HG03196 (cell line): ENCODE measurements around the gene SMCO2.

Experiments used
- ATAC-seq: cut with Tn5 transposase; IDR thresholded peaks from one replicate; pipeline ENCODE4 v1.9.1; 2021; ENCODE audit not compliant: unreplicated experiment

SMCO2 gene

DNA sequence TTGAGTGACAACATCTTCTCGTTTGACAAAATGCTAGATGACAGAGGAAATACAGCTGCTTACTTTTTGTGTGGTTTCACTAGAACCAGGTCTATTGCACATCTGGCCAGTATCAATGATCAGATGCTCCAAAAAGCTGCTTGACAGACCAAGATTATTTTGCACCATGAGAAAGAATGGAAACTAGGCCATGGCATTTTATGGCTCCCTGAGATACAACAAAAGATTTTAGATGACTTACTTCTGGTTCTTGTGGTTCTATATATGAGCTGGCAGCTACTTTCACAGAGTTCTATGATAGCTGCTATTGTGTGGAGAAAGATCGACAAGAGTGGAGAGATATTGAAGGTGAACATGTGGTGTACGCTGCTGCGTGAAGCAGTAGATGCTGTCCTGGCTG lies 51.6 kb downstream of the SMCO2 start:
- peak; percentile 83 for ATAC-seq

DNA sequence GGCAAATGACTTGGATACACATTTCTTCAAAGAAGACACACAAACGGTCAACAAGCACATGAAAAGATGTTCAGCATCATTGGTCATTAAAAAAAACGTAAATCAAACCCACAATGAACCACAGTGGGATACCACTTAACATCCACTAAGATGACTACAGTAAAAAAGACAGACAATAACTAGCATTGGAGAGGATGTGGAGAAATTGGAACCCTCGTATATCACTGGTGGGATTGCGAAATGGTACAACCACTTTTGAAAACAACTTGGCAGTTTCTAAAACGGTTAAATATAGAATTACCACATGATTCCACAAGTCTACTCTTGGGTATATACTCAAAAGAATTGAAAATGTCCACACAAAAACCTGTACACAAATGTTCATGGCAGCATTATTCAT lies 52.2 kb downstream of the SMCO2 start:
- ATAC-seq, result no peak

DNA sequence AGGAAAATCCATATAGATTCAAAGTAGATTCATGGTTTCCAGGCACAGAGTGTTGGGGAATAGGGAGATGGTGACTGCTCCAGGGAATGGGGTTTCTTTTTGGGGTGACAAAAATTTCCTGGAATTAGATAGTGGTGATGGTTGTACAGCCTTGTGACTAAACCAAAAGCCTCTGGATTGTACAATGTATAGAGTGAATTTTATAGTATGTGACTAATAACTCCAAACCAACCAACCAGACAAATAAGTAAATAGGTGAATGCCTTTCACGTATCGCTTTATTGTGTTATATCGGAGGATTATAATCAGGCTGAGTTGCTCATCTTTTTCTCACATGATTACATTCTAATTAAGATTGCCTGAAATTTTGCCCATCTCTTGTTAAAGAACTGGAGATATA lies 52.8 kb downstream of the SMCO2 start:
- no peak for ATAC-seq

DNA sequence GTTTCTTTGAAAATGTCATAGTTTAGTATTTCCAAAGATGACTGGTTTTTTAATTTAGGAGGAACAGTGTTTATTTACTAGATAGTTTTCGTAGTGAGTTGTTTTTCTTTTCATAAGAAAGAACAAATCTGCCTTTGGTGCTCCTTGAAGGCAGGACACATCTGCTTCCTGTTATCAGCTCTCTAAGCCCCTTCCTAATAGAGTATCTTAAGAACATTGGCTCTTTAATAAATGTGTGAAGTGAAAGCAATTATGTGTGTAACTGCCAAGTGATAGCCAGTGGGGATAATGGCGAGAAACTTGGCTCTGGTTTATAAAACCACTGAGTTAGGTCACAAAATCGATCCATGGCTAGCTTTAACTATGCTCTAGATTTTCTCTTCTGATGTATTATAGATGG lies 54.0 kb downstream of the SMCO2 start:
- no peak for ATAC-seq

DNA sequence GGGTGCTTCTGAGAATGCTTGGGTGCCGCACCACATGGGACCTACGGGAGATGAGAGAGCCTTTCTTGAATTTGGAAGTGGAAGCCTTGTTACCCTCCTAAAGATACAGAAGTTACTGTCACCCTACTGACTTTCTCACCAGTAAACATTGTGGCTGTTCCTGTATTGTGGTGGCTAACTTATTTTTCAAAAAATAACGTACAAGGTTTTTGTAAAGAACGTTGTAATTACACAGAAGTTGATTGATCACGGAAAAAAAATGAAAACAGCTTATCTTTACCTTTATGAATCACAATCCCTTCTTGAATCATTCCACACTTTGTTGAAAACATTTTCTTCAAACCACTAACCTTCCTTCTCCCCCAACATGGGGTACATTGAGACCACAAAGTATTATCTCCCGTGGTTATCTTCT lies 55.5 kb downstream of the SMCO2 start:
- no peak for ATAC-seq

DNA sequence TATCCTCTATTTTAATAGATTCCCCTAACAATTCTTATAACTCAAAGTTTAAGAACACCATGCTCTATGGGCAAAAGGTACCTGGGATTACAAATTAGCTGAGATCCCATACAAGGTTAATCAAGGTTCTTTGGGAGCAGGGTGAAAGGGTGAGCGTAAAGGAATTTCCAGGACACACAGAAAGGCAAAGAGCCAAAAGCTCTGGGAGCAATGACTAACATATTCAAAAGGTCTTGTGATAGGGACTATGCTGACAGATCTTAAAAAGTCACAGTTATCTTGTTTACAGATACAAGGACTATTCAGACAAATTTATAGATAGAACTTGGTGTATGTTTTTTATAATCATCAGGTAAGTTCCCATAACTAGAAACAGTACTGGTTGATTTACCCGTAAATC lies 58.0 kb downstream of the SMCO2 start:
- no peak for ATAC-seq

DNA sequence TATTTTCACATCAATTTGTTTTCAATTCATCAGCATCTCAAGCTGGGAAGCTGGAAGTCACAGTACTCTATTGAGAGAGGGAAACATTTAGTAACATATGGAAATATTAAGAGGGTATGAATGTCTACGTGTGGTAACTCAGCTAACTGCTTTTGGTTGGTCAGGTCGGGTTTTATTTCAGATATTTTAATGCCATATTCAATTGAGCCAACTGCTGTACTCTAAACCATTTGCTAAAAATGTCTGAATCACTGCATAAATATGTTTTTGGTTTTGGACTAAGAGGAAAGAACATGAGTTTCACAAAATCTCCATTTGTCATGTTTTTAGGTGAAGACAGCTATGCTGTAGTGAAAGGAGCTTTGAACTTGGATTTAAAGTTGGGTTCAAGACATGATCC lies 58.6 kb downstream of the SMCO2 start:
- ATAC-seq, result no peak

DNA sequence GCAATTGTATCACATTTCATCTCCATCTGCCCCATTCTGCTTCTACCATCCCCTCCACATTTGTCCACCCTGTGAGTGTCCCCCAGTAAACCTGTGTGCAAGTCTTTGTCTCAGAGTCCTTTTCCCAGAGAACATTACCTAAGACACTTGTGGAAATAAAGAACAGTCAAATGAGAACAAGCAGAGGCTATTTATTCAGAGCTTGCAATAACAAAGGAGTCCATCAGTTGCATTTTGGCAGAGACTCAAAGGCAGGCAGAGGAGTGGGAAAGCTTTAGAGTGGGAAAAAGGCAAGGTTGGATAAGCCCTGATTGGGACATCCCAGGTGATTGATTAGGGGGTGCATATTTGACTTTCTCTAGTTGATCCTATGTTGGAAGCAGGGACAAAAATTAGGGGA lies 59.2 kb downstream of the SMCO2 start:
- ATAC-seq, result no peak

DNA sequence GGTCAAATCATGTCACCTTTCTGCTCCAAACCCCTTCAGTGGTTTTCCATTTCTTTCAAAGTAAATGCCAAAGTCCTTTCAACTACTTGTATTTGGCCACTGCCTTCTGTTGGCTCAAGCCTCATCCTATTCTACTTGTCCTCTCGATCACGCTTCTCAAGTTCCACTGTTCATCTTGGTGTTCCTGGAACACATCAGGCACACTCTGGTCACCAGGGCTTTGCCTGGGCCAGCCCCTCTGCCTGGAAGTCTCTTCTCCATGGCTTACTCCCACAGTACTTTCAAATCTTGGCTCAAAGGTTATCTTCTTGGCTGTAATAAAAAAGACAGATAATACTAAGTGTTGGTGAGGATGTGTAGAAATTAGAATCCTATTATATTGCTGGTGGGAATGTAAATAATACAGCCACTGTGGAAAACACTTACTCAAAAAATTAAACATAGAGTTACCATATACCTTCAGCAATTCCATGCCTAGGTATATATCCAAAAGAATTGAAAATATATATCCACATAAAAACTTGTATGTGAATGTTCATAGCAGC lies 60.2 kb downstream of the SMCO2 start:
- ATAC-seq, result no peak

DNA sequence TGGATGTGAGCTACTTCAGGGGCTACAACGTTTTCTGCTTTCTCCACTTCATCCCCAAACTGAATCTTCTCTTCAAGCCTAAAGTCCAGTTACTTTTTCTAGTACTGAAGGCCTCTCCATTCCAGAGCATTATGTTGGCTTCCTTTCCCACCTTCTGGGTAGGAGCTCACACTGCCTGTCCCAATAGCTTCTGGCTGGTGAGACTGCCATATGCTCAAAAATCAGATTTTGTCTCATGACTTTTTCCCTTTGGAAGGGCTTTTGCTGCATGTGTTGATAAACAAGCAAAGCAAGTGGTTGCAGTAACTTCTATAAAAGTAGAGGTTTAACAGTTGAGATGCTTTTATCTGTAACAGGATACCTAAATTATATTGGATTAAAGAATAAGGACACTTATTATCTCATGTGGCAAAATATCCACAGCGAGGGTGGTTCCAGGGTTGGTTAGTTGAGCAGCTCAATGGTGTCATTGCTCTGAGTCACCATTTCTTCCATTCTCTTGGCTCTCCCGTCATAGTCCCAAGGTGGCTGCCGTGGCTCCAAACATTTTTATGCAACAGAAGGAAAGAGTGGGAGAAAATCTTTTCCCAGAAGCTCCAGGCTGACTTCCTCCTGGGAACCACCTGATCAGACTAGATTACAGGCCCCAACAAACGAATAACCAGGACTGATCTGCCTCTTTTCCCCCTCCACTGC lies 62.3 kb downstream of the SMCO2 start:
- no peak for ATAC-seq

DNA sequence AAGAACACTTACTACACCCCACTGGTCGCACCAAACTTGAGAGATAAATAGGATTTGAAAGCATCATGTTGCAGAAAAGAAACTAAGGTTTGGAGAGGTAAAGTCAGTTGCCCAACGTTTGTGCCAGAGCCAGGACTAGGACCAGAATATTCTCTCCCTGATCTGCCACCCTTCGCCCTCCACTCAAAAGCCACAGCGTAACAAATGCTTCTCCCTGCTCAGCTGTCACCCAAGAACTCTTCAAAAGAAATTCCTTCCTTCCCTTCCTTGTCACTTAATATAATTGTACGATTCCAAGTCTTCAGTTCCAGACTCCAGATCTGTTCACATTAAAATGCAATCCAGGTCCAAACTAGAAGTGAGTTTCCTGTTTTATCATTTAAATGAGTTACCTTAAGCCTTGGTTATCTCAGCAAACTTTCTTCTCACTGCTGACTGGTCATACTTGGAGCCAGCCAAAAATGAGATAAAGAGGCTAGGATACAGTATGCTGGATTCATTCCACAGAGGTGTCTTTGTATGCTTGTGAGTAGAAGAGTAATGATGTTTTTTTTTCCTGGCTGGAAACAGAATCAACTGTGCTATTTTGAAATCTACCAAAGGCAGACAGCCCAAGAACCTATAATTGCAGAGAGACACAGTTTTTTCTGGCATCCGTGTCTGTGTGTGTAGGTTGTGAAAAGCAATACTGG lies 64.6 kb downstream of the SMCO2 start:
- ATAC-seq, result no peak

DNA sequence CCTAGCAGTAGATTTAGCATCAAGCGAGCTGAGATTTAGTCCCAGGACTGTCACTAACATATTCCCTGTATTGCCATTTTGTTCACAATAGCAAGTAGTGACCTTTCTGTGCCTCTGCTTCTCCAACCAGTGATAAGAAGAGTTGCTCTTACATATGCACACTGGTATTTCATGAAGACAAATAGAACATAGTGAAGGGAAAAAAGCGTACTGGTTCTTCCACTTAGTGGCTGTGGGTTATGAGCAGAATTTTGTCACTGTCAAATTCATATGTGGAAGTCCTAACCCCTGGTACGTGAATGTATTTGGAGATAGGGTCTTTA lies 65.1 kb downstream of the SMCO2 start:
- ATAC-seq, result no peak

DNA sequence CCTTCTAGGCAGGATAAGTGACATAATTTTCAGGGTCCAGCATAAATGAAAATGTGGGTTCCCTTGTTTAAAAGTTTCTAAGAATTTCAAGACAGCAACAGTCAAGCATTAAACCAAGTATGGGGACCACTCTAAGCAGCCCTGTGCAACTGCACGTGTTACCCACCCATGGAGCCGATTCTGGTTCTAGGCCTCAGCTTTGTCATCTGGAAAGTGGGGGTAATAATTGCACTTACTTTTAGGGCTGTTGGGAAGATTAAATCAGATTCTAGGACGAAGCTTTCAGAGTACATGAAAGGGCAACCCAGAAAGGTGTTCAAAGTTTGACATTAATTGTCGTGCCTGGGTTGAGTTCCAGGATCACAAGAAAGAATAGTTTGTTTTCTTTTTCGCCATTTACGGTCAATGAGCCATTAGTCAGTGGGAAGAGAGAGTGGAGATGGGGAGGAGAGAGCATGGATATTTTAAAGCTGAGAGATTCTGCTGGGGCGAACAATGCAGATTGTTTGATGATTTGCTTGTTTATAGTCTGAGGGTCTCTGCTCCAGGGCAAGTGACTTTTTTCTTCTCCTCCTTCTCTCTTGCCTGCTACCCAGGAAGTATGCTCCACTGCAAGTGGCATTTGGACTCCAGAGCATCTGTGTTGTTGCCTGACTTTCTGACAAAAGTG lies 66.8 kb downstream of the SMCO2 start:
- ATAC-seq, result no peak

DNA sequence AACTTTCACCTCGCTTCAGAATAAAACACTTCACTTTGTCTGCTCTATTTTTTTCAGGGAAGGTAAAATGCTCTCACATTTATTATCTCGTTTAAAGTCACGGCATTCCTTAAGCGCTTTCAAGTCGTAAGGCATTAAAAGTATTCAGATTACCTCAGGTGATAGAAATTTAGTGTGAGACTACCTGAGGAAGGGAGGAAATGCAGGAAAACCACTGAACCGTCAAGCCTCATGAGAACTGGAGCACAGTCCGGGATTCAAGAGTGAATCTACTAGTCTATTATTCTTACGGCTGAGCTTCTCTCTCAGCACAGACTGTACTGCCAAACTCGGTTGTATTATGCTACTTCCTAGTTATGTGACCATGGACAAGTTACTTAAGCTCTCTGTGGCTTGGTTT lies 69.1 kb downstream of the SMCO2 start:
- no peak for ATAC-seq

DNA sequence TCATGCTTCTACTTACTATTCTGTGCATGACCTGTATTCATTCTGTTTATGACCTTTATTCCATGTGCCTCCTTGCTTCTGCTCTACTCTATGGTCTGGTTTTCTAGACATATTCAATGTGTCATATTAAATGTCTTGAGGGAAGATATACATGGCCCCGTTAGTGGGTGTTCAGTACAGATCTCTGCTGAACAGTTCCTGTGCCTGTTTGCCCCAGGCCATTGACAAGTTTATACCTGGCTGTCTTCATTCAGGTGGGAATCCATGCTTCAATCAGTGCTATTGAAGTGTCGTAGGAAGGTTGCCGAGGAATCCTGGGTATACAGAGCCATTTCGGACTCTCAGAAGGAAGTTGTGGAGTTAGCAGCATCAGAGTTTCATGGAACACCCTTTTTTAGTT lies 70.1 kb downstream of the SMCO2 start:
- no peak for ATAC-seq

DNA sequence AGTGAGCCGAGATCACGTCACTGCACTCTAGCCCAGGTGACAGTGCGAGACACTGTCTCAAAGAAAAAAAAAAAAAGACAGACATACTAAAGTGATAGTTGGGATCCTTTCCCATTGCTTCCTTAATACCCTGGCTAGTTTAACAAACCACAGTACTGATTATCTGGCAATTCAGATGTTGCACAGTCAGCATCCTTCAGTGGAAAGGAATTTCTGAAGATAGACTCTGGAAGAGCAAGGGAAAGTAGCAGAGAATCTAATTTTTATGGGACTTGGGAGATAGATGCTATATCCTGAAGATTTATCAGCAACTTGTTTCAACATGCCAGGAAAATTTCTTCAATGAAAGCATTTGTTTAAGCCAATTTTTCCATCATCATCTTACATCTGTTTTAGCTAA lies 71.0 kb downstream of the SMCO2 start:
- no peak for ATAC-seq

DNA sequence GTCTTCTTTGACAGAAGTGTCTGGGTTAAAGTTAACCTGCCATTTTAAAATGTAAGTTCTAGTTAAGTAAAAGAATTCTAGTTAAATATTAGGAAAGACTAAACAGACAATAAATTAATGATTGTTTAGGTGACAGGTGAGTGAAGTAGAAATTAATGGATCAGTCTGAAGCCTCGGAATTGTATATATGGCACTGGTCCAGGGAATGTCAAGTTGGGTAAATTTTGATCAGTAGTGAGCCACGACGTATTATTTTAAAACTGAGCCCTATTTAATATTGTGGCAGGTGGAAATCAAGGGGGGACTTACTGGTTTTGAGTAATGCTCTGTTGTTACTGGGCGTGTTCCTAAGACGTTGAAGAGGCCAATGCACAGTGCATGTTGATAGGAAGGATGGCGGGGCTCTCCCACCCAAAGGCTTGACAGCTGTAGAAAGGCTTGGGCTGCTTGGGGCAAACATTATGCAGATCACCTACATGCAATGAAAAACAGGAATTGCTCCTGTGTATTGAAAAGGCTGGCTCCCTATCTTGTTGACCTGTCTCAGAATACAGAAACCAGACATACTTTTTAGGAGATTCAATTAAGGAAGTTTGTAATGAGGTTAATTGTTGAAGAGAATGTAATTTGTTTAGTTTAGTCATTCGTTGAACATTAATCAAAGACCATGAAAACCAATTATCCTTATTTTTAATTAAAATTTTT lies 71.6 kb downstream of the SMCO2 start:
- ATAC-seq, result no peak

DNA sequence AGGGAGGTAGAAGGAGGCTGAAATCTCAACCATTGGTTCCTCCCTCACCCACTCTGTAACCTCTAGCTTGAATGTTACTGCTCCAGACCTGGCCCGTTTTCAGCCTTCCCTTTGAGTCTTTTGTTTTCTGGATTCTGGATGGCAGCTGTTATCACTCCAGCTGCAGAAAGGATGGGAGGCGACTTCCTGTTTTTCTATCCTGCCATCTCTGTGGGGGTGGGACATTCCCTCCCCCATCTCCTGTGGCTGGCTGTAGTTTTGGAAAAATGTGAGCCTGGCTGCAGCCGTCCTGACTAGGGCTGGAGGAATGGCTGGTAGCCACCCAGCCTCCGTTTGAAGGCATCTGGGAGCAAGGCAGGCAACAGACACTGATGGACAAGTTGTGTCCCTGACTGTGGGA lies 74.5 kb downstream of the SMCO2 start:
- ATAC-seq, result no peak

DNA sequence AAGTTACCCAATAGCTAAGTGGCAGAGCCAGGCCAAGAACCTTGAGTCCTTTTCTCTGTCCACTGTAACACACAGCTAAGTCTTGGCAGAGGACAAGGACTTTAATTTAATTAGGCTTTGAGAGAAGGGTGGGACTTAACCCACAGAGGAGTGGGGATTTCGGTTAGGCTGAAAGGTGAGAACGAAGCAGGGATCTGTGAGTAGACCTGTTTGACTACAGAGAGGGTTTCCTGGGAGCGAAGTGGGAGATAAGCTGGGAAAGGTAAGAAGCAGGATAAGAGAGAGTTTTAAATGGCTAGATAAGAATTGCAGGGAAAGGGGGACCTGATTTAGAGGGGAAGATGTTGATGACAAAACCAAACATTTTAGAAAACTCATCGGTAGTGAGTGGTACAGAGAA lies 75.4 kb downstream of the SMCO2 start:
- no peak for ATAC-seq

DNA sequence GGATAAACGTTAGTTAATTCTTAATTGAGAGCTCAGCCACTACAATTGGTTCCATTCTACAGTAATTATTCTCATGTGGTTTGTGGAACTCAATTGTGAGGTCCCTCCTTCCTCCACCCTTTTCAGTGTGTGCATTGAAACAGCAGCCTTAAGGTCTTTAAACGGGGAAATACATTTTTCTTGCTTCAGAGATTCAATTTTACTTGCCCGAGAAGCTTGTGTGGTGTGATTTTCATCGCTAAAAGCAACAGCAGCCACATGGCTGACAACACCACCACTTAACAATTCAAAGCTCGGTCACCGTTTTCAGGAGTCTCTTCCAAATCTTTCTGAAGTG lies 76.7 kb downstream of the SMCO2 start:
- no peak for ATAC-seq

DNA sequence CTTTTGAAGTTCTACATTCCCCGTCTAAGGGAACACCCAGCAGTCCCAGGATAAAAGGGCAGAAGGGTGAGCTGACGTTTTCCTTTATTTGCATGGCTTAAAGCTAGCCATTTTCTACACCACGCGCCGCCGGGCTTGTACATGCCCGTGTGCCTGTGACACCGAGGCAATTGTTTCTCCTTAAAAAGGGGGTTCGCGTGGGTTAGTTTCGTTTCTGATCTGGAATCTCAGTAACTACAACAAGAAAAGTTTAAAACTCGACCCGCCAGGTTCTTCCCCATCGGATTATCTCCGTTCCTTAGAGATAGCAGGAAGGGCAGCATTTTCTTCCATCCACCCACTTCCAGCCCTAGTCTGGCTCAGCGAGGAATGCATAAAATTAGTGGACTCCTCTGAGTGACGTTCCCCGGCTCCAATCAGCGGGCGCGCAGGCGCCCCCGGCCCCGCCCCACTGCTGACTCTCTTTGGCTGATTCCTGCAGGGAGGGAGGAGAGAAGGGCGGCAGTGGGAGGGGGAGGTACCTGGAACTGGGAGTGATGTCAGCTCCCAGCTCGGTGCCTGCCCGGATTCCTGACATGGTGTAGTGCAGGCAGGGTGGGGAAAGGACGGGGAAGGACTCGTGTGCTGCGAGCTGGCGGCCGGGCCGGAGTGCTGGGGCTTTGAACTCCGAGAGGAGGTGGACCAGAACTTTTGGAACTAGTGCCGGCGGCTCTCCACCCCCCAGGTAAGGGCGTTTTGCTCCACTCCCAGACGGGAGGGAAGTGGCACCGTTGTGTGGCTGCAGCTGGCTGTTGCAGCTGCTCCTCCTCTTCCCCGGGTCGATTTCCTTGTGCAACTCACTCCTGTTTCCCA lies 77.3 kb downstream of the SMCO2 start, which contains the start of gene PPFIBP1:
Gene PPFIBP1, plus strand, starts transcription at position 565 of the 852 bp plus-strand sequence. CDS start 109,191 bp downstream, outside the sequence.
- ATAC-seq, result peak; percentile 89
